GM23248 (cell line): ENCODE measurements around the gene SLIT3. TPM values are rescaled to one million over a fixed set of nuclear protein-coding genes. Genes with fewer than 3 reads are reported as not detected.
A peak's percentile ranks its signal among the peaks of the same experiment; 100 is the strongest.

Experiments
- DNase-seq: peaks from one replicate; pipeline ENCODE4 v3.0.0-alpha.2; 2015
- H2AFZ ChIP-seq: fragments of 200-600 bp; sonication (generic); 2 replicates; pipeline ENCODE4 v1.6.1; 2016; ENCODE audit warnings: antibody characterized with exemption
- H3F3A ChIP-seq: fragments of 200-600 bp; sonication (generic); 2 replicates; pipeline ENCODE4 v1.6.1; 2016; ENCODE audit warnings: mild to moderate bottlenecking, antibody characterized with exemption, mixed run types; ENCODE audit not compliant: insufficient read depth
- H3K27ac ChIP-seq: fragments of 200-600 bp; sonication (generic); 2 replicates; pipeline ENCODE4 v1.5.1; 2016; ENCODE audit warnings: mild to moderate bottlenecking
- H3K27me3 ChIP-seq: fragments of 200-600 bp; sonication (generic); replicated peaks from 2 replicates; pipeline ENCODE4 v1.6.1; 2016; ENCODE audit warnings: mild to moderate bottlenecking; ENCODE audit not compliant: insufficient read depth
- H3K36me3 ChIP-seq: fragments of 200-600 bp; sonication (generic); 2 replicates; pipeline ENCODE4 v1.6.1; 2016; ENCODE audit warnings: low read depth, mild to moderate bottlenecking
- H3K4me1 ChIP-seq: fragments of 200-600 bp; sonication (generic); 2 replicates; pipeline ENCODE4 v1.6.1; 2016; ENCODE audit warnings: mild to moderate bottlenecking; ENCODE audit not compliant: insufficient read depth
- H3K4me2 ChIP-seq: fragments of 200-600 bp; sonication (generic); one replicate; pipeline ENCODE4 v1.6.1; 2016; ENCODE audit warnings: mild to moderate bottlenecking; ENCODE audit not compliant: unreplicated experiment
- H3K4me3 ChIP-seq: fragments of 200-600 bp; sonication (generic); 2 replicates; pipeline ENCODE4 v1.5.1; 2016; ENCODE audit warnings: mild to moderate bottlenecking
- H3K79me2 ChIP-seq: fragments of 200-600 bp; sonication (generic); 2 replicates; pipeline ENCODE4 v1.6.1; 2016; ENCODE audit warnings: mild to moderate bottlenecking; ENCODE audit not compliant: insufficient read depth
- H3K9ac ChIP-seq: fragments of 200-600 bp; sonication (generic); 2 replicates; pipeline ENCODE4 v1.6.1; 2016; ENCODE audit warnings: mild to moderate bottlenecking
- H3K9me2 ChIP-seq: fragments of 200-600 bp; sonication (generic); 2 replicates; pipeline ENCODE4 v1.6.1; 2016; ENCODE audit warnings: mixed run types, mild to moderate bottlenecking, moderate library complexity; ENCODE audit not compliant: insufficient read depth
- H3K9me3 ChIP-seq: fragments of 200-600 bp; sonication (generic); one replicate; pipeline ENCODE4 v1.6.1; 2017; ENCODE audit warnings: low read depth
- H4K20me1 ChIP-seq: fragments of 200-600 bp; sonication (generic); 2 replicates; pipeline ENCODE4 v1.6.0; 2016; ENCODE audit not compliant: insufficient read depth
- EZH2 ChIP-seq: fragments of 200-600 bp; sonication (generic); IDR thresholded peaks from 2 replicates; pipeline ENCODE4 v1.6.1; 2018; ENCODE audit warnings: antibody characterized with exemption, mild to moderate bottlenecking; ENCODE audit not compliant: insufficient read depth, poor library complexity, severe bottlenecking
- EZH2phosphoT487 ChIP-seq: fragments of 200-600 bp; sonication (generic); IDR thresholded peaks from 2 replicates; pipeline ENCODE4 v1.6.1; 2018; ENCODE audit warnings: antibody characterized with exemption, moderate library complexity, mild to moderate bottlenecking, low read depth; ENCODE audit not compliant: insufficient read depth
- WGBS, 2 experiments: methylation state at CpG; one replicate each; pipeline ENCODE4 v1.1.6; 2015 to 2017; ENCODE audit warnings: low lambda C conversion rate in 2 of 2, low coverage in 1 of 2; ENCODE audit errors: missing lambda C conversion rate in 2 of 2; 5-methylcytosine and 5-hydroxymethylcytosine counted together
- in situ Hi-C: fragments of 300-500 bp; cut with MboI; formaldehyde crosslinking; loops from 2 replicates; pipeline ENCODE4 v1.15.0; 2020
- polyA plus RNA-seq: library from polyadenylated mRNA; unstranded; fragments of >200 nt; fragmentation: Nextera tagmentation; extraction: Ambion mirVana; gene quantifications from 2 replicates; pipeline ENCODE4 v1.2.1, GENCODE V29; 2016
- total RNA-seq: library from RNA; depleted of rRNA; stranded (reverse); fragments of >200 nt; shearing (Covaris generic); gene quantifications from 2 replicates; pipeline ENCODE4 v1.2.3, GENCODE V29; 2014

The SLIT3 gene
- total and polyA plus RNA-seq, 2 experiments from 2014 or later = 61.9 to 100 TPM

DNA sequence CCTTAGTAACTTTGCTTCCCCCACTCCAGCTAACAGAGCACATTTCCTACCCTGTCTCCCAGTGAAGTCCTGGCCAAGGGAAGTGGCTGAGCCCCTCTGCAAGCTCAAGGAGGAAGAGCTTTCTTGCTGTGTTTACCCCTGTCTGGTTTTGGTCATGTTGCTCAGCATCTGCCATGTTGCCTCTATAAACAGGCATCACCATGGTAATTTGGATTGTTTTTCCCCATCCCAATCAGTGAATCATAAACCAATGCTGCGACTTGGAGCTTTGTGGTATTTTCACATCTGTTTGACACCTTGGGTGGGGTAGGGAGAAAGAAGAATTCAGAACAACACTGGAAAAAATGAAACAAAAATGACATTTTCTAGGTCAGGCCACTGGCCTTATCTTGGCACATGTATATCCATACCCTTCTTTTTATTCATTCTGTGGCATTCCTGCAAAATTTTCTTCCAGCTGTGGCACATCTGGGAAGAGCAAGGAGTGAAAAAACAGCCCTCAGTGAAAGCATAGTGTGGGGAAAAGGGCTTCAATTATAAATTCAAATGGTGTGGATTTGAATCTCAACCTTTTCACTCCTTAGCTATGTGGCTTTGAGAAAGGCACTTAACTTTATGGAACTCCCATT lies 42.5 kb downstream of the SLIT3 start:
- 6 to 13% methylated on average over 1 of the region's 1 CpG for WGBS, 2 experiments
- in situ Hi-C loops = no loop called here
- Histone ChIP-seq H3K4me3 (no peak overlapping the region), H3K36me3 (no peaks in the 10 kb centered on the region), H4K20me1 (no peaks in the 10 kb centered on the region), H2AFZ (no peak overlapping the region), H3K9me2 (no peaks in the 10 kb centered on the region), H3K79me2 (peaks cover 69% of the 10 kb centered on the region), H3K27me3 (no peaks in the 10 kb centered on the region), H3F3A (peaks cover 13% of the 10 kb centered on the region), H3K4me2 (peak overlapping the region; percentile 4), H3K4me1 (peaks cover 19% of the 10 kb centered on the region), H3K27ac (peak overlapping the region; percentile 84), H3K9me3 (no peaks in the 10 kb centered on the region), H3K9ac (peak overlapping the region; percentile 67)
- peak; percentile 88 for DNase-seq
- TF ChIP-seq EZH2 = no peak
- TF ChIP-seq EZH2phosphoT487 = no peak

DNA sequence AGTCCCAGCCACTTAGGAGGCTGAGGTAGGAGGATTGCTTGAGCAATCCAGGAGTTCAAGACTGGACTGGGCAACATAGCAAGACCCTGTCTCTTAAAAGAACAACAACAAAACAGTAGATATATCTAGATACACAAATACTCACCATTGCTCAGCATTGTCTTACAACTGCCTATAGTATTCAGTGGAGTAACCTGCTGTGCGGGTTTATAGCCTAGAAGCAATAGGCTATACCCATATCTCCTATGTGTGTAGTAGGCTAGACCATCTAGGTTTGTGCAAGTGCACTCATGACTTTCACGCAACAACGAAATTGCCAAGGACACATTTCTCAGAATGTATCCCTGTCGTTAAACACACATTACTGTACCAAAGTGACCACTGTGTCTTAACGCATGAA lies 44.7 kb downstream of the SLIT3 start:
- no peak for DNase-seq
- TF ChIP-seq EZH2 (no peak), EZH2phosphoT487 (no peak)
- Histone ChIP-seq H3K27me3 (no peaks in the 10 kb centered on the region), H2AFZ (no peak overlapping the region), H3K27ac (no peak overlapping the region), H3K79me2 (peaks cover 54% of the 10 kb centered on the region), H3K36me3 (no peaks in the 10 kb centered on the region), H3K4me2 (no peak overlapping the region), H3K9me2 (no peaks in the 10 kb centered on the region), H3F3A (peaks cover 18% of the 10 kb centered on the region), H3K9me3 (no peaks in the 10 kb centered on the region), H4K20me1 (no peaks in the 10 kb centered on the region), H3K4me3 (no peak overlapping the region), H3K4me1 (peaks cover 29% of the 10 kb centered on the region), H3K9ac (no peak overlapping the region)
- in situ Hi-C loops = no loop called here
- 89% methylated on average over 5 of the region's 5 CpGs for whole genome bisulfite sequencing, 2 experiments

DNA sequence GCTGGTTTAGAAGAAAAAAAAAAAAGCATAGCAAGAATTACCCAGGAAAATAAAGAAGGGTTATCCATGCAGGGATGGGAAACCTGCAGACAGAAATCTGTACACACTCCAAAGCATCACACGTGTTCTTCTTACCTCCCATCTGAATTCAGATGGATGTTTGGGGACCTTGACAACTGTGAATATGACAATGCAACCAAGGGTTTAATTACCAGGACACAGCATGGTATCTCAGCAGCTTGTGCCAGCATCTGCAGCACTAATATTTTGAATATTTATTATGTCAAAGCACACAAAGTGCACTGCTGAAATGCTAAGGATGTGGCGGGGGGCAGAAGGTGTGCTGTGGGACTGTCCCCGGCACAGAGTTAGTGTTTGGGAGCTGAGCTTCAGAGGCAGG lies 47.9 kb downstream of the SLIT3 start:
- no peak overlapping the region for H2AFZ ChIP-seq
- H4K20me1 ChIP-seq = no peaks in the 10 kb centered on the region
- H3K4me2 ChIP-seq = no peak overlapping the region
- H3K4me3 ChIP-seq = no peak overlapping the region
- DNase-seq = no peak
- H3K9me3 ChIP-seq = no peaks in the 10 kb centered on the region
- H3K9me2 ChIP-seq = no peaks in the 10 kb centered on the region
- no peak for TF ChIP-seq EZH2
- no peak for TF ChIP-seq EZH2phosphoT487
- in situ Hi-C loops = no loop called here
- H3K79me2 ChIP-seq = peaks cover 40% of the 10 kb centered on the region
- 92 to 98% methylated on average over 3 of the region's 3 CpGs for WGBS, 2 experiments
- H3K36me3 ChIP-seq = peaks cover 9% of the 10 kb centered on the region
- peaks cover 15% of the 10 kb centered on the region for H3F3A ChIP-seq
- no peaks in the 10 kb centered on the region for H3K27me3 ChIP-seq
- no peak overlapping the region for H3K27ac ChIP-seq
- no peak overlapping the region for H3K9ac ChIP-seq
- H3K4me1 ChIP-seq = peaks cover 28% of the 10 kb centered on the region

DNA sequence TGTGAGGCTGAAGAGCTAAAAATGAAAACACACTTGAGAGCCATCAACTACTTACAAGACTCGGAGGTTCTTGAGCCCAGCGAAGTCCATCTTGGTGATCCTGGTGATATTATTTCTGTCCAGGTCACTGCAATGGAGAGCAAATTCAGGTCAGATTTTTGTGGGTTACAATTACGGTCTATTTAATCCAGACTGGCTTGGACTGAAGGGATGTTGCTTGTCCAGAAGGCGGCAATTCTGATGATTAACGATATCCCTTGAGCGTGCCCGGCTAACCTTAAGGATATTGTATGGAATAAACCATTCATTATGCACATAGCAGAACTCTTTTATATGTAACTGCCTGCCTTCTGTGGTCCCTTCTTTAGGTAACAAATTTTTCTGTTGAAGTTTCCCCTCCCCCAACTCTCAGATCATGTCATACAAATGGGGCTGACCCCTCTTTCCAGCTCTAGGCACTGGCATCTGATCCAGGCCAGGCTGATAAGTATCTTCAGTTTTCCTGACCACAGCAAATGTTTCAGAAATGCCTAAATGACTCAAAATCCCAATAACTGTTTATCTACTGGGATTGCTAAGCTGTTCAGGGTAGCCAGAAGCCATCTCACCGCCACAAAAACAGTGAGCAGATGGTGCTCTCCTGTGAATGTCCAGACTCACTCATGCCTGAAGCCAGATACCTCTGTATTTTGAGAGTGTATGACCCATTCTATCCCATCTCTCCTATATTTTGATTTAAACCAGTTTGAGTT lies 49.4 kb downstream of the SLIT3 start:
- H3F3A ChIP-seq = peaks cover 10% of the 10 kb centered on the region
- H3K27ac ChIP-seq = no peak overlapping the region
- H3K9me2 ChIP-seq = no peaks in the 10 kb centered on the region
- in situ Hi-C loops = no loop called here
- no peak overlapping the region for H2AFZ ChIP-seq
- peaks cover 9% of the 10 kb centered on the region for H3K36me3 ChIP-seq
- no peak overlapping the region for H3K4me3 ChIP-seq
- no peaks in the 10 kb centered on the region for H3K9me3 ChIP-seq
- TF ChIP-seq EZH2phosphoT487 = no peak
- no peak for TF ChIP-seq EZH2
- H4K20me1 ChIP-seq = no peaks in the 10 kb centered on the region
- H3K79me2 ChIP-seq = peaks cover 35% of the 10 kb centered on the region
- H3K4me2 ChIP-seq = no peak overlapping the region
- peaks cover 23% of the 10 kb centered on the region for H3K4me1 ChIP-seq
- no peaks in the 10 kb centered on the region for H3K27me3 ChIP-seq
- no peak overlapping the region for H3K9ac ChIP-seq
- peak; percentile 58 for DNase-seq
- 88 to 93% methylated on average over 8 of the region's 8 CpGs for WGBS, 2 experiments
